WTC11 (cell line): ENCODE data around the gene WSCD2. TPM values are rescaled to one million over a fixed set of nuclear protein-coding genes. Genes with fewer than 3 reads are reported as not detected.

ENCODE experiments used
- E2F5 ChIP-seq: sonication (generic); formaldehyde crosslinking; IDR thresholded peaks from 2 replicates; pipeline ENCODE4 v1.8.1; 2022; ENCODE audit warnings: mild to moderate bottlenecking, moderate library complexity, missing genetic modification reagents
- OVOL2 ChIP-seq: fragments of 250-450 bp; sonication (Bioruptor Pico); IDR thresholded peaks from 2 replicates; pipeline ENCODE4 v1.9.0; 2021; ENCODE audit warnings: mild to moderate bottlenecking, borderline replicate concordance
- ZNF281 ChIP-seq: sonication (generic); formaldehyde crosslinking; IDR thresholded peaks from 2 replicates; pipeline ENCODE4 v1.8.0; 2023; ENCODE audit warnings: mild to moderate bottlenecking, missing genetic modification reagents
- total RNA-seq: library from RNA; stranded (reverse); gene quantifications from 3 replicates; pipeline ENCODE4 v1.2.3, GENCODE V29; 2021

The WSCD2 gene
- total RNA-seq, 1 experiment from 2014 or later: 1.1 TPM

- TF ChIP-seq OVOL2 (CRISPR knock-in tag) (no peak), ZNF281 (CRISPR knock-in tag) (no peak), E2F5 (no peak)
Measured at GRCh38 chr12:108299516-108299915, 170.4 kb downstream of the WSCD2 start (continued).

Other genes with a start within 250 kb of the WSCD2 start
- gene CMKLR1, start 210.0 kb downstream of the WSCD2 start, total RNA-seq: 1.4 to 1.9 TPM (median 1.6 TPM) in 3 replicates